Heart right ventricle (tissue), 16 donors: ENCODE measurements around the gene BRSK1. TPM values are rescaled to one million over a fixed set of nuclear protein-coding genes. Genes with fewer than 3 reads are reported as not detected.

Source experiments
- ATAC-seq, 8 donors: fragments of 200-7000 bp; cut with Tn5 transposase; one replicate each; pipeline ENCODE4 v1.9.1; 2020; ENCODE audit warnings: mild to moderate bottlenecking in 8 of 8, moderate library complexity in 8 of 8, moderate number of reproducible peaks in 1 of 8
- DNase-seq, 2 donors: peaks; one replicate each; pipeline ENCODE4 v3.0.0-alpha.2; 2020
- H3K27ac ChIP-seq, 10 donors: fragments of 200-600 bp; sonication (generic) in 2 of 10; one replicate each; pipeline versions ENCODE4 v1.5.0 to v1.8.0; 2020 to 2022; ENCODE audit warnings: mild to moderate bottlenecking in 3 of 10
- H3K27me3 ChIP-seq, 7 donors: fragments of 200-600 bp; one replicate each; pipeline ENCODE4 v1.8.0; 2021 to 2022; ENCODE audit warnings: mild to moderate bottlenecking in 2 of 7
- H3K36me3 ChIP-seq, 9 donors: fragments of 200-600 bp; sonication (generic) in 1 of 9; one replicate each; pipeline versions ENCODE4 v1.5.0 to v1.8.0; 2020 to 2022; ENCODE audit warnings: mild to moderate bottlenecking in 2 of 9
- H3K4me1 ChIP-seq, 9 donors: fragments of 200-600 bp; sonication (generic) in 1 of 9; one replicate each; pipeline versions ENCODE4 v1.5.0 to v1.8.0; 2020 to 2022; ENCODE audit warnings: mild to moderate bottlenecking in 4 of 9
- H3K4me3 ChIP-seq, 10 donors: fragments of 200-600 bp; sonication (generic) in 2 of 10; one replicate each; pipeline versions ENCODE4 v1.5.0 to v1.8.0; 2020 to 2022; ENCODE audit warnings: mild to moderate bottlenecking in 7 of 10, moderate library complexity in 2 of 10
- H3K9me3 ChIP-seq, 11 donors: fragments of 200-600 bp in 10 of 11; sonication (generic) in 2 of 11; one replicate each; pipeline versions ENCODE4 v1.5.0 to v1.8.0; 2013 to 2022; ENCODE audit warnings: mild to moderate bottlenecking in 2 of 11, control low read depth in 1 of 11, moderate library complexity in 1 of 11
- CTCF ChIP-seq, 9 donors: fragments of 200-600 bp; sonication (generic) in 2 of 9; IDR thresholded peaks; one replicate each; pipeline versions ENCODE4 v1.5.0 to v1.8.0; 2021 to 2022; ENCODE audit warnings: antibody characterized with exemption in 9 of 9, mild to moderate bottlenecking in 5 of 9, moderate library complexity in 1 of 9
- WGBS, 2 donors: extraction: QIAGEN DNeasy Blood & Tissue Kit; methylation state at CpG; one replicate each; pipeline ENCODE4 v1.1.7; 2013; ENCODE audit warnings: inconsistent platforms in 1 of 2; 5-methylcytosine and 5-hydroxymethylcytosine counted together
- intact Hi-C, 10 donors: fragments of 100-400 bp; cut with DNase I; formaldehyde crosslinking; loops; one replicate each; pipeline versions ENCODE4 v1.11.1 to v1.14.2; 2022
- polyA plus RNA-seq, 2 donors: library from polyadenylated mRNA; stranded (reverse); fragments of 200-250 nt; gene quantifications; one replicate each; pipeline ENCODE4 v1.2.3, GENCODE V29; 2013
- total RNA-seq, 10 donors: library from RNA; stranded (reverse); fragmentation: NEBNext Ultra II Directional in 3 of 10; extraction: Animal tissue kit (Norgen Biotek cat#: 25700) in 3 of 10; gene quantifications; one replicate each; pipeline versions ENCODE4 v1.2.1 to v1.2.4, GENCODE V29; 2021 to 2023
- donor health status: Arrhythmogenic right ventricular cardiomyopathy.
- donor health status: ischemic (EF 13 %, LVEDD 7.1; RV severe dilation, severe dysfunction).
- donor health status: healthy with polysubstance abuse.
- donor health status: DM: no; HTN: yes; CAD: no.
- donor health status: DM: no; HTN: no; CAD: no.
- donor health status: ischemic (EF 25% LVEDD 6.9; RV normal size, moderate dysfunction).
- donor health status: ischemic (EF 25% LVEDD 5.7; RV mildly dilated, moderate dysfunction).
- donor health status: healthy.
- donor health status: DM: yes; HTN: yes; CAD: no.
- donor health status: Ischemic cardiomyopathy.
- donor health status: ischemic (EF 35%, LVEDD 5.7; RV mildly dilated, moderate dysfunction).
- donor health status: nonischemic (EF 11% LVEDD 7.7; RV severe dilation, severe dysfunction).
- donor health status: DM: yes; HTN: yes; CAD: no.
- donor health status: PGD.
- donor health status: ischemic (EF 29% LVEDD 5.4; RV normal size, mild dysfunction).
- donor health status: nonischemic (EF 23%, LVEDD 6.1; RV moderate dilation, normal function).

BRSK1 gene
- total and polyA plus RNA-seq, 12 donors, result 1.8 to 12.6 (median 3.2) TPM

GRCh38 chr19:55311797-55312196, 28.0 kb downstream of the BRSK1 start:
- WGBS, 2 donors, result 90 to 91% methylated on average over 15 to 18 of the region's 18 CpGs
- H3K27me3 ChIP-seq, result no peaks in the 10 kb centered on the region
- no peaks in the 10 kb centered on the region for H3K4me1 ChIP-seq
- peak in 1 of 8 donors; percentile 8 for ATAC-seq
- TF ChIP-seq CTCF (IDR thresholded peaks at IDR 0.05), result no peak
- no peak overlapping the region for H3K27ac ChIP-seq
- H3K9me3 ChIP-seq, result peaks cover 0 to 6% (median 0%) of the 10 kb centered on the region in 11 donors
- no peak overlapping the region for H3K4me3 ChIP-seq
- intact Hi-C loops, result no loop called here
- H3K36me3 ChIP-seq, result peaks cover 0 to 23% (median 0%) of the 10 kb centered on the region in 9 donors
- DNase-seq, result no peak

DNA sequence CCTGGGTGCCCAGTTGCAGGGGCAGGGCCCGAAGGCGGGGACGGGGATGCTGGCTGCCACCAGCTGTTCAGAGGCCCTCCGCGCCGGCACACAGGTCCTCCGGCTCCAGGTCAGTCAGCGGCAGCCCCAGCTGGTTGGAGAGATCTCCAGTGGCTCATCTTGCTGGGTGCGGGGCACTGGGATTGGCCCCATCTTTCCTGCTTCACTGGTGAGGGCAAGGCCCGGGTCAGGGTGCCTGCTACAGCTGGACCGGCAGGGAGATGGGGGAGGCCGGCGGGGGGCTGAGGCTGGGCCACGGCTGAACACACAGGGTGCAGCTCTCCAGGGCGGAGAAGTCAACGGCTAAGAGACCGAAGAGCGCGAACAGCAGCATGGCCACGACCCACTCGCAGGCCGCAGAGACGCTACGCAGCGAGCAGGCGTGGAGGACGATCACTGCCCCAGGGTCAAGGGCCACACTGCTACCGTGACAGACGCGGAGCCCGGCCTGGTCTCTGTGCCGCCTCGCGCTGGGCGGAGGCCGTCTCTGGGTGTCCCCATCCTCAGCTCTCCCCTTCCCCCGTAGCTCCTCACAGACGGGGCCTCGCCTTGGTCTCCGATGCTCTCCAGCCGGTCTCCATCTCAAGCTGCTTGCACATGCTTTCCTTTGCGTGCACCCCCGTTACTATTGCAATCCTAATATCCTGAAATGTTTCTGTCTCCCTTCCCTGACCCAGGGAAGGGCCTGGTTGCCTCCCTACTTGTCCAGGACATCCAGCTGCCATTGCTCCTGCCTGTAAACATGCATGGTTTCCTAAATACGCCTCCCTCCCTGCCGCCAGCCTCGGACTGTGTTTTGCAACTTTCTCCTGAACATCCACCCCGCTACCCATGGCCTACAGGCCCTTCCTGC, 29.1 kb downstream of the BRSK1 start:
- TF ChIP-seq CTCF (IDR thresholded peaks at IDR 0.05), result no peak
- no peak overlapping the region for H3K27ac ChIP-seq
- intact Hi-C loops, result no loop called here
- WGBS, 2 donors, result 81 to 86% methylated on average over 42 to 47 of the region's 47 CpGs
- H3K27me3 ChIP-seq, result no peaks in the 10 kb centered on the region
- peaks cover 0 to 28% (median 0%) of the 10 kb centered on the region in 9 donors for H3K36me3 ChIP-seq
- H3K4me3 ChIP-seq, result no peak overlapping the region
- DNase-seq (no peak), ATAC-seq (peak in 1 of 8 donors; percentile 13)
- peaks cover 0 to 6% (median 0%) of the 10 kb centered on the region in 11 donors for H3K9me3 ChIP-seq
- H3K4me1 ChIP-seq, result no peaks in the 10 kb centered on the region

DNA sequence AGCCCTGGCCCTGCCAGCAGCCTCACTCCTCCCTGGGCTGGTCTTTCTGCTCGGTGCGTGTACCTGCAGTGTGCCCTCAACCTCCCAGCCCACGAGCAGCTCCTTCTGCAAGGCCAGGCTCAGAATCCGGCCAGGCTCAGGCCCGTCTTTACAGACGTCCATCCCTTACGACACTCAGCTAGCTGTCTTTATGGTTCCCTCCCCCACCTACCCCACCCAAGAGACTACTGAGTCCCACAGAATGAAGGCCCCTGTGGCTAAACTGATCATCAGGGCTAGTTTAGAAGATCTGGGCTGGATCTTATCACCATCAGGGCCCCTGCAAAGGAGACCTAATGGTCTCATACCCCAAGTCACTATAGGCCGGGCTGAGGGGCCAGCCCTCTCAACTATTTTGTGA, 30.6 kb downstream of the BRSK1 start:
- 86 to 88% methylated on average over 8 of the region's 8 CpGs for WGBS, 2 donors

More for the DNA sequence above, 30.6 kb downstream of the BRSK1 start:
- DNase-seq, result no peak
- no peak for ATAC-seq
- Histone ChIP-seq H3K27ac (no peak overlapping the region), H3K36me3 (peaks cover 0 to 24% (median 0%) of the 10 kb centered on the region in 9 donors), H3K4me1 (no peaks in the 10 kb centered on the region), H3K4me3 (no peak overlapping the region), H3K9me3 (peaks cover 0 to 2% (median 0%) of the 10 kb centered on the region in 11 donors), H3K27me3 (peaks cover 0 to 1% (median 0%) of the 10 kb centered on the region in 7 donors)
- intact Hi-C loops, result no loop called here
- no peak for TF ChIP-seq CTCF (IDR thresholded peaks at IDR 0.05)
